Panc1 (cell line): ENCODE data around the gene ADM2. TPM values are rescaled to one million over a fixed set of nuclear protein-coding genes. Genes with fewer than 3 reads are reported as not detected.

Experiments
- ATAC-seq: fragments of 200-7000 bp; cut with Tn5 transposase; 2 replicates; pipeline ENCODE4 v1.9.1; 2020; ENCODE audit warnings: mild to moderate bottlenecking, moderate library complexity
- BruUV-seq: library from RNA; stranded (reverse); fragments of 400-500 nt; replicated peaks from 2 replicates; lab custom pipeline; 2021; lab: Mats Ljungman, UMichigan
- CTCF ChIA-PET: fragments of 300-600 bp; sonication (Branson Sonifier 250); formaldehyde crosslinking; loops from one replicate; lab custom pipeline; 2022; ENCODE audit warnings: antibody characterized with exemption; lab: Charles Lee
- POLR2A ChIA-PET: fragments of 300-600 bp; sonication (Branson Sonifier 250); formaldehyde crosslinking; loops from one replicate; lab custom pipeline; 2022; ENCODE audit warnings: antibody characterized with exemption; lab: Charles Lee
- DNase-seq: peaks from one replicate; pipeline ENCODE4 v3.0.0-alpha.2; 2010; ENCODE audit warnings: low read depth, low spot score
- H3K27ac ChIP-seq: 2 replicates; pipeline ENCODE4 v1.5.1; 2011; ENCODE audit warnings: mild to moderate bottlenecking, low read length, inconsistent platforms
- H3K27me3 ChIP-seq: fragments of 200-500 bp; sonication (Bioruptor generic); 2 replicates; pipeline ENCODE4 v1.6.0; 2014; ENCODE audit warnings: low read length, inconsistent platforms; ENCODE audit not compliant: control insufficient read depth, insufficient read depth
- H3K36me3 ChIP-seq: fragments of 200-500 bp; sonication (Bioruptor generic); 2 replicates; pipeline ENCODE4 v1.5.1; 2014; ENCODE audit warnings: inconsistent platforms, mild to moderate bottlenecking, low read length, moderate library complexity; ENCODE audit not compliant: control insufficient read depth, insufficient read depth
- H3K4me1 ChIP-seq: 2 replicates; pipeline ENCODE4 v1.5.1; 2011; ENCODE audit warnings: inconsistent platforms, mild to moderate bottlenecking, low read length, moderate library complexity; ENCODE audit not compliant: control insufficient read depth, insufficient read depth
- H3K4me3 ChIP-seq, 2 experiments: 2 replicates each; pipeline ENCODE4 v1.5.1; 2011 to 2012; ENCODE audit warnings: low read depth in 2 of 2, low read length in 2 of 2, mild to moderate bottlenecking in 2 of 2, inconsistent platforms in 1 of 2, moderate library complexity in 1 of 2
- H3K9me3 ChIP-seq: fragments of 200-500 bp; sonication (Bioruptor generic); 2 replicates; pipeline ENCODE4 v1.5.1; 2014; ENCODE audit warnings: low read depth, mild to moderate bottlenecking, inconsistent platforms, low read length, moderate library complexity; ENCODE audit not compliant: control insufficient read depth, insufficient read depth
- CTCF ChIP-seq: fragments of 450-650 bp; IDR thresholded peaks from 2 replicates; pipeline ENCODE4 v1.5.1; 2017; ENCODE audit warnings: mild to moderate bottlenecking
- POLR2AphosphoS5 ChIP-seq: IDR thresholded peaks from 2 replicates; pipeline ENCODE4 v1.6.1; 2012; ENCODE audit warnings: mild to moderate bottlenecking, low read depth, low read length, moderate library complexity
- REST ChIP-seq, 2 experiments: IDR thresholded peaks; 2 replicates each; pipeline ENCODE4 v1.6.1; 2011 to 2012; ENCODE audit warnings: low read depth in 2 of 2, control low read depth in 1 of 2, low read length in 1 of 2, mild to moderate bottlenecking in 1 of 2, moderate library complexity in 1 of 2; ENCODE audit not compliant: insufficient read depth in 1 of 2
- SIN3A ChIP-seq: IDR thresholded peaks from 2 replicates; pipeline ENCODE4 v1.6.1; 2012; ENCODE audit warnings: low read depth, mild to moderate bottlenecking, low read length, moderate library complexity, borderline replicate concordance; ENCODE audit not compliant: insufficient read depth
- TCF7L2 ChIP-seq: IDR thresholded peaks from 2 replicates; pipeline ENCODE4 v1.6.1; 2011; ENCODE audit warnings: mild to moderate bottlenecking, low read depth, low read length, inconsistent platforms
- in situ Hi-C: cut with HindIII; loops from 2 replicates; pipeline ENCODE4 v1.10.0; 2016; ENCODE audit warnings: low sequenced_read_pairs, low pct_unique_long_range_greater_than_20kb
- intact Hi-C: fragments of 100-400 bp; cut with micrococcal nuclease; formaldehyde crosslinking; loops from one replicate; pipeline ENCODE4 v1.10.0; 2022; ENCODE audit not compliant: unreplicated experiment
- total RNA-seq: library from RNA; stranded (reverse); gene quantifications from one replicate; pipeline ENCODE4 v1.2.1, GENCODE V29; 2021; ENCODE audit not compliant: unreplicated experiment

ADM2 gene
- total RNA-seq, 1 experiment from 2014 or later = 3.9 TPM

DNA sequence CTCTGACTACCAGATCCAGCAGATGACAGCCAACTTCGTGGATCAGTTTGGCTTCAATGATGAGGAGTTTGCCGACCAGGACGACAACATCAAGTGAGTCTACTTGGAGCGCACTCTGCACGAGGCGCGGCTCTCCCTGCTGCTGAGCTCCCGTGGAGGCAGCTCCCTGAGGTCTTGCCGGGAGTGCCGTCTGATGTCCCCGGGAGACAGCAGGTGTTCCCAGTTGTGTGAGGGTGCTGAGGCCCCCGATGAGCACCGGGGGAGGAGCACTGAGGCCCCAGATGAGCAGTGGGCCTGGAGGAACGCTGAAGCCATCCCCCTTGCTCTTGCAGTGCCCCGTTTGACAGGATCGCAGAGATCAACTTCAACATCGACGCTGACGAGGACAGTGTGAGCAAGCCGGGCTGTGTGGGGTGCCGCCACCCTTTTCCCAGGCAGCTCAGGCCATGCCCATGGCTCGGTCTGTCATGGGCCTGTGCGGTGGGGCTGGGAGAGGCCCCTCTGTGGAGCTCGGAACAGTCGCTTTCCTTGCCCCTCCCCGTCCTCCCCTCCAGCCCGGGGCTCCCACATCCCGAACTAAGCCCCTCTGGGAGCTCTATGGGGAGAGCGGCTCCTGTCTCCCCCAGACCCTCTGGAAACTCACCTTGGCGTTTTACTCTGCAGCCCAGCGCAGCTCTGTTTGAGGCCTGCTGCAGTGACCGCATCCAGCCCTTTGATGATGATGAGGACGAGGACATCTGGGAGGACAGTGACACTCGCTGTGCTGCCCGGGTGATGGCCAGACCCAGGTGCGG lies 43.6 kb upstream of the ADM2 start:
- no TSS peak for BruUV-seq
- Histone ChIP-seq H3K27ac (no peak overlapping the region), H3K4me1 (no peaks in the 10 kb centered on the region; the same call in 1 of the 2 replicates), H3K9me3 (no peaks in the 10 kb centered on the region), H3K27me3 (no peaks in the 10 kb centered on the region), H3K36me3 (no peaks in the 10 kb centered on the region), H3K4me3 (no peak overlapping the region)
- ATAC-seq = no peak
- DNase-seq = no peak
- in situ Hi-C loops = no loop called here
- ChIA-PET POLR2A (interaction anchor here (0.5 kb wide), 1 partner anchor 13 kb away, joined by 3 read pairs; no protein-coding TSS in a partner anchor), CTCF (no interaction called here)
- intact Hi-C loops = no loop called here
- TF ChIP-seq REST (IDR thresholded peaks at IDR 0.05; ENCODE audit: insufficient read depth in 1 of 2, low read depth in 2 of 2, low read length in 1 of 2) = no peak
- no peak for TF ChIP-seq TCF7L2
- TF ChIP-seq POLR2AphosphoS5 = no peak
- no peak for TF ChIP-seq SIN3A
- no peak for TF ChIP-seq CTCF

GRCh38 chr22:50438305-50439275 lies 42.8 kb upstream of the ADM2 start:
- Histone ChIP-seq H3K9me3 (no peaks in the 10 kb centered on the region), H3K4me3 (no peak overlapping the region), H3K27ac (no peak overlapping the region), H3K27me3 (no peaks in the 10 kb centered on the region), H3K36me3 (no peaks in the 10 kb centered on the region), H3K4me1 (no peaks in the 10 kb centered on the region; the same call in 1 of the 2 replicates)
- no peak for DNase-seq
- no peak for ATAC-seq
- no TSS peak for BruUV-seq
- POLR2A ChIA-PET = no interaction called here
- intact Hi-C loops (no loop called here), in situ Hi-C loops (no loop called here)
- CTCF ChIA-PET = interaction anchor here (0.6 kb wide), 2 partner anchors 60 to 65 kb away, joined by 3 to 4 read pairs; no protein-coding TSS in a partner anchor
- TF ChIP-seq SIN3A (no peak), REST (IDR thresholded peaks at IDR 0.05; ENCODE audit: insufficient read depth in 1 of 2, low read depth in 2 of 2, low read length in 1 of 2) (no peak), TCF7L2 (no peak)
